GM19193 (cell line): ENCODE measurements around the gene GALNT11.
A peak's percentile ranks its signal among the peaks of the same experiment; 100 is the strongest.

Experiments used
- POLR2A ChIP-seq: IDR thresholded peaks from 4 replicates; pipeline ENCODE4 v1.6.1; 2011; ENCODE audit not compliant: insufficient read depth, insufficient read length; ENCODE audit errors: extremely low read depth

GALNT11 gene

GRCh38 chr7:152025077-152025936 lies at the start of gene GALNT11:
GALNT11 (plus strand) TSS chr7:152025674; CDS start chr7:152094228, 68,554 bp downstream.
- peak; percentile 62 for TF ChIP-seq POLR2A

GRCh38 chr7:151978616-151979015 lies 46.9 kb upstream of the GALNT11 start:
- TF ChIP-seq POLR2A = no peak

DNA sequence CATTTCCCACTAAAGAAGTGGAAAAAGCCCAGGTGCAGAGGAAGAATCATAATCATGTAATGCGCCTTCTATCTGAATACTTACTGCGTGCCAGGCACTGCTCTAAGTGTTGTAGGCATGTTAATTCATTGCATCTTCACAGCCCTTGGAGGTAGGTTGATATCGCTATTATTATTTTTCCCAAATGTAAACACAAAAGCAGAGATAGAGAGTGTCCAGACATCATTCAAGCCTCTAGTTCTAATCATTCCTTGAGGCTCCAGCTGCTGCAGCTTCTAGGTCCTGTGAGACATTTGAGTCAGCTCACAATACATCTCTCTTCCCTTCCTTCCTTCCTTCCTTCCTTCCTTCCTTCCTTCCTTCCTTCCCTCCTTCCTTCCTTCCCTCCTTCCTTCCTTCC lies 44.3 kb upstream of the GALNT11 start:
- TF ChIP-seq POLR2A = no peak

GRCh38 chr7:151982806-151983205 lies 42.7 kb upstream of the GALNT11 start:
- TF ChIP-seq POLR2A = no peak

- TF ChIP-seq POLR2A = no peak
These were observed 40.9 kb upstream of the GALNT11 start for GRCh38 chr7:151984612-151985011.

- TF ChIP-seq POLR2A = no peak
These were observed 37.5 kb upstream of the GALNT11 start for GRCh38 chr7:151987748-151988529.

DNA sequence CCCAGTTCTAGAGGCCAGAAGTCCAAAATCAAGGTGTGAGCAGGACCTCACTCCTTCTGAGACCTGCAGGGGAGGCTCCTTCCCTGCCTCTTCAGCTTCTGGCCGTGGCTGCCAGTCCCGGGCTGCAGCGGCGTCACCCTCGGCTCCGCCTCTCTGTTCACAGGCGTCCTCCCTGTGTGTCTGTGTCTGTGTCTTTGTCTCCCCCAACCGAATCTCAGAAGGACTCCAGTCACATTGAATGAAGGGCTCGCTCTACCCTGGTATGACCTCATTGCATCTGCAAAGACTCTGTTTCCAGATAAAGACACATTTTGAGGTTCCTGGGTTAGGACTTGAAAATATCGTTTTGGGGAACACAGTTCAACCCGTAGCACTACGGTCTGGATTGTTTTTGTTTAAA lies 33.1 kb upstream of the GALNT11 start:
- TF ChIP-seq POLR2A = no peak

GRCh38 chr7:151993977-151994676 lies 31.3 kb upstream of the GALNT11 start:
- no peak for TF ChIP-seq POLR2A

- no peak for TF ChIP-seq POLR2A
These were observed 25.9 kb upstream of the GALNT11 start for GRCh38 chr7:151999424-152000090.

DNA sequence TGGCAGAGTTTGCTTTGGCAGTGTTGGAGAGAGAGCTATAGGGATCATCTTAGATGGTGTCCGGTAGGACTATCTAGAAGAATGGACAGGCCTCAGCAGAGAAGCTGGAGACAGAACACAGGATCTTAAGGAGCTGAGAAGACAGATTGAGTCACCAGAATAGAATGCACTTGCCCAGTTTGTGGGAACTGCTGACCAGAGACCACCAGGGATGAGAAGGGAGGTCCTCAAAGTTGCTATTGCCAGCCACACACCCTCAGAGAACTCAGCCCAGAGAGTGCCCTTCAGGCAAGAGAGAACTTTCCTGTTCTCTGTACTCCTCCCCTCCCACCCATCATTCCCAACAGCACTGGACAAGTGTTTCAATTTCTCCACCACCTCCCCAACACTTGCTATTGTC lies 25.3 kb upstream of the GALNT11 start:
- TF ChIP-seq POLR2A = no peak

- no peak for TF ChIP-seq POLR2A
These were observed 19.1 kb upstream of the GALNT11 start for GRCh38 chr7:152006336-152006735.

DNA sequence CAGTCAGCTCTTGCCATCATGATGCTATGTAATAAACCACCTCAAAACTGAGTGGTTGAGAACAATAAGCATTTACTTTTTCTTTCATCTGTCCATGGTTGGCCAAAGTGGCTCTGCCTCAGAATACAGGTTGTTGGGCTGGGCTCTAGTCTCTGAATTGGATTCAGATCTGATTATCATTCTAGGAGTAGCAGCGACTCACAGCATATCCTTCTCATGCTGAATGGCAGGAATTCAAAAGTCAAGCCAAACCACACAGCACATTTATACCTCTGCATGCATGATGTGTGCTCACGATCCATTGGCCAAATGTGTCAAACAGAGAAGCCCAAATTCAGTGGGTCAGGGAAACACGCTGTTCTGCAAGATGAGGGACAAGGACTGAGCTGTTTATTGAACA lies 13.6 kb upstream of the GALNT11 start:
- TF ChIP-seq POLR2A = no peak

DNA sequence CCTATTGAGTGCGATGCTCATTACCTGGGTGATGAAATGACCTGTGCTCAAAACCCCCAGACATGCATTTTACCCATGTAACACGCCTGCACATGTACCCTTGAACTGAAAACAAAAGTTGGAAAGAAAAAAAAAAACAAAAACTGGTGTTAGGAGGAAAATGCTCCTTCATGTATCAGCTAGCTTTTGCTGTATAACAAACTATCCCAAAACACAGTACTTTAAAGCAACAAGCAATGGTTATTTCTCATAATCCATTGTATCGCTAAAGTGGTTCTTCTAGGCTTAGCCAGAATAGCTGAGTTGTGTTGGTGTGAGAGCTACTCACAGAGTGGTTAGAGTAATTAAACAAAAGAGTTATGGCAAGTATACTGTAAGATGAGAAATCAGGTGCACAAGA lies 12.2 kb upstream of the GALNT11 start:
- TF ChIP-seq POLR2A = no peak

DNA sequence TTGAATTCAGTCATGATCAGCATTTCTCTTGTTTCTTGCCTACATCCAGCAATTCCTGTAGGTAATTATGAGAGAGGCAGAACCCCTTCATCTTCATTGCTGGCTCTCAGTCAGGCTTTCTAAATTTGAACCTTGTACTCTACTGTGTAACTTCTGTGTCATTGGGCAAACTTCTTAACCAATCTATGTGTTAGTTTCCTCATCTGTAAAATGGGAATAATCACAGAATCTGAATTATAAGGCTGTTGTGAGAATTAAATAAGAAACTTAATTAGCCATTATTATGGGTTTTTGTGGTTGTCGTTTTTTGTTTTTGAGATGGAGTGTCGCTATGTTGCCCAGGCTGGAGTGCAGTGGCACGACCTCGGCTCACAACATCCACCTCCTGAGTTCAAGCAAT lies 11.5 kb upstream of the GALNT11 start:
- TF ChIP-seq POLR2A = no peak

DNA sequence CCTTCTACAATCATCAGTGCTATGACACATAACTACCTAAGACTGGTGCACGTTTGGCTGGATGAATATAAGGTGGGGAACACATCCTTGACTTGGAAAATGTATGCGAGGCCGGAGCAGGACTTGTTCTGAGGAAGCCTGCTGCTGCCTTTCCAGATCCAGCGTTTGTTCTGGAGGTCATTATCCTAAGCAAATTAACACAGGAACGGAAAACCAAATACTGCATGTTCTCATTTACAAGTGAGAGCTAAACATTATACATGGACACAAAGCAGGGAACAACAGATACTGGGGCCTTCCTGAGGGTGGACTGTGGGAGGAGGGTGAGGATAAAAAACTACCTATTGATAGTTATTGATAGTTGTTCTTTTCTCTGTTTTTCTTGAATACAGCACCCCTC lies 10.8 kb upstream of the GALNT11 start:
- no peak for TF ChIP-seq POLR2A
